PC-9 (cell line): Measurements from ENCODE around the gene CTSW. TPM values are rescaled to one million over a fixed set of nuclear protein-coding genes. Genes with fewer than 3 reads are reported as not detected.

Experiments
- BruUV-seq: library from RNA; stranded (reverse); fragments of 400-500 nt; replicated peaks from 2 replicates; lab custom pipeline; 2021; lab: Mats Ljungman, UMichigan
- CTCF ChIA-PET: fragments of 300-600 bp; sonication (Branson Sonifier 250); formaldehyde crosslinking; loops from one replicate; lab custom pipeline; 2022; ENCODE audit warnings: antibody characterized with exemption; lab: Charles Lee
- POLR2A ChIA-PET: fragments of 300-600 bp; sonication (Branson Sonifier 250); formaldehyde crosslinking; loops from one replicate; lab custom pipeline; 2022; ENCODE audit warnings: antibody characterized with exemption; ENCODE audit not compliant: unreplicated experiment; lab: Charles Lee
- DNase-seq, 2 experiments: peaks; one replicate each; pipeline versions ENCODE4 v3.0.0 to v3.0.0-alpha.2; 2015 to 2022; ENCODE audit warnings: mixed read lengths in 1 of 2
- H2AFZ ChIP-seq: fragments of 200-600 bp; sonication (generic); 2 replicates; pipeline ENCODE4 v1.8.1; 2017; ENCODE audit warnings: antibody characterized with exemption
- H3F3A ChIP-seq: fragments of 200-600 bp; sonication (generic); 2 replicates; pipeline ENCODE4 v1.8.1; 2017; ENCODE audit warnings: antibody characterized with exemption, mild to moderate bottlenecking, low read depth; ENCODE audit not compliant: insufficient read depth
- H3K27ac ChIP-seq: fragments of 200-600 bp; sonication (generic); 2 replicates; pipeline ENCODE4 v1.6.1; 2016; ENCODE audit warnings: mixed run types
- H3K27me3 ChIP-seq: fragments of 200-600 bp; sonication (generic); 2 replicates; pipeline ENCODE4 v1.6.1; 2016; ENCODE audit warnings: low read depth, mixed run types; ENCODE audit not compliant: insufficient read depth
- H3K36me3 ChIP-seq: fragments of 200-600 bp; sonication (generic); 2 replicates; pipeline ENCODE4 v1.6.1; 2016; ENCODE audit warnings: low read depth, mixed run types
- H3K4me1 ChIP-seq: fragments of 200-600 bp; sonication (generic); replicated peaks from 2 replicates; pipeline ENCODE4 v1.6.1; 2016; ENCODE audit warnings: mixed run types; ENCODE audit not compliant: insufficient read depth
- H3K4me2 ChIP-seq: fragments of 200-600 bp; sonication (generic); 2 replicates; pipeline ENCODE4 v1.6.1; 2017; ENCODE audit warnings: mixed run types
- H3K4me3 ChIP-seq: fragments of 200-600 bp; sonication (generic); 2 replicates; pipeline ENCODE4 v1.6.1; 2016; ENCODE audit warnings: mixed run types
- H3K79me2 ChIP-seq: fragments of 200-600 bp; sonication (generic); 2 replicates; pipeline ENCODE4 v1.6.1; 2017; ENCODE audit warnings: low read depth, mixed run types
- H3K9me2 ChIP-seq: fragments of 200-600 bp; sonication (generic); 2 replicates; pipeline ENCODE4 v1.8.1; 2017; ENCODE audit warnings: mild to moderate bottlenecking; ENCODE audit not compliant: insufficient read depth
- H3K9me3 ChIP-seq: fragments of 200-600 bp; sonication (generic); 2 replicates; pipeline ENCODE4 v1.8.1; 2016; ENCODE audit warnings: low read depth; ENCODE audit not compliant: insufficient read depth
- H4K20me1 ChIP-seq: fragments of 200-600 bp; sonication (generic); 2 replicates; pipeline ENCODE4 v1.8.1; 2017; ENCODE audit not compliant: insufficient read depth
- CTCF ChIP-seq: fragments of 200-600 bp; sonication (generic); conservative IDR thresholded peaks from 2 replicates; pipeline ENCODE4 v1.6.1; 2017; ENCODE audit warnings: mixed run types, antibody characterized with exemption, mild to moderate bottlenecking, moderate library complexity
- EZH2 ChIP-seq: fragments of 200-600 bp; sonication (generic); IDR thresholded peaks from 2 replicates; pipeline ENCODE4 v1.8.0; 2017; ENCODE audit warnings: antibody characterized with exemption, low read depth
- intact Hi-C: fragments of 100-400 bp; cut with micrococcal nuclease; formaldehyde crosslinking; loops from one replicate; pipeline ENCODE4 v1.10.0; 2022; ENCODE audit not compliant: unreplicated experiment
- total RNA-seq: library from RNA; stranded (reverse); gene quantifications from 2 replicates; pipeline ENCODE4 v1.2.3, GENCODE V29; 2021

Gene CTSW
- total RNA-seq, 1 experiment from 2014 or later = not detected

GRCh38 chr11:65864706-65865471, 14.7 kb upstream of the CTSW start:
- CTCF ChIA-PET = no interaction called here
- POLR2A ChIA-PET = interaction anchor here (0.7 kb wide), 1 partner anchor 977 kb away, joined by 5 read pairs; no protein-coding TSS in a partner anchor
- H4K20me1 ChIP-seq = no peaks in the 10 kb centered on the region; the same call in 1 of the 2 replicates

GRCh38 chr11:65865550-65866172, 14.0 kb upstream of the CTSW start:
- Histone ChIP-seq H3K4me3 (no peak overlapping the region), H3K27me3 (no peaks in the 10 kb centered on the region), H3K9me2 (no peaks in the 10 kb centered on the region), H3K4me1 (peaks cover 8% of the 10 kb centered on the region), H4K20me1 (no peaks in the 10 kb centered on the region; the same call in 1 of the 2 replicates), H3K36me3 (peaks cover 23% of the 10 kb centered on the region), H3K79me2 (peaks cover 24% of the 10 kb centered on the region), H2AFZ (no peak overlapping the region), H3K9me3 (no peaks in the 10 kb centered on the region), H3K27ac (no peak overlapping the region), H3K4me2 (no peak overlapping the region), H3F3A (peaks cover 38% of the 10 kb centered on the region)
- ChIA-PET POLR2A (interaction anchor here (0.7 kb wide), 1 partner anchor 976 kb away, joined by 5 read pairs; no protein-coding TSS in a partner anchor), CTCF (no interaction called here)
- no TSS peak for BruUV-seq
- intact Hi-C loops = no loop called here
- no peak for DNase-seq
- no peak for TF ChIP-seq EZH2
- no peak for TF ChIP-seq CTCF

More at GRCh38 chr11:65864706-65865471, 14.7 kb upstream of the CTSW start:
- Histone ChIP-seq H3K9me3 (no peaks in the 10 kb centered on the region), H3K9me2 (no peaks in the 10 kb centered on the region), H3K79me2 (peaks cover 24% of the 10 kb centered on the region), H3K36me3 (peaks cover 23% of the 10 kb centered on the region), H3K4me1 (peaks cover 10% of the 10 kb centered on the region), H3F3A (peaks cover 40% of the 10 kb centered on the region), H2AFZ (no peak overlapping the region), H3K4me3 (no peak overlapping the region), H3K4me2 (no peak overlapping the region), H3K27ac (no peak overlapping the region), H3K27me3 (no peaks in the 10 kb centered on the region)
- intact Hi-C loops = no loop called here
- BruUV-seq = no TSS peak
- no peak for TF ChIP-seq EZH2
- TF ChIP-seq CTCF = no peak
- DNase-seq = no peak

- peaks cover 5% of the 10 kb centered on the region for H3K4me1 ChIP-seq
- H3F3A ChIP-seq = peaks cover 35% of the 10 kb centered on the region
- no peak overlapping the region for H3K4me2 ChIP-seq
- no TSS peak for BruUV-seq
- peaks cover 23% of the 10 kb centered on the region for H3K36me3 ChIP-seq
- DNase-seq = no peak
- H3K4me3 ChIP-seq = no peak overlapping the region
- no peak for TF ChIP-seq EZH2
- TF ChIP-seq CTCF = no peak
- H4K20me1 ChIP-seq = no peaks in the 10 kb centered on the region; the same call in 1 of the 2 replicates
- no peak overlapping the region for H2AFZ ChIP-seq
- H3K27me3 ChIP-seq = no peaks in the 10 kb centered on the region
- ChIA-PET POLR2A (no interaction called here), CTCF (interaction anchor here (0.5 kb wide), 1 partner anchor 155 kb away, joined by 18 read pairs; no protein-coding TSS in a partner anchor)
- no peak overlapping the region for H3K27ac ChIP-seq
- intact Hi-C loops = no loop called here
- H3K9me3 ChIP-seq = no peaks in the 10 kb centered on the region
- no peaks in the 10 kb centered on the region for H3K9me2 ChIP-seq
- peaks cover 15% of the 10 kb centered on the region for H3K79me2 ChIP-seq
Measured at GRCh38 chr11:65866509-65867283, 12.9 kb upstream of the CTSW start.
